Measurements from ENCODE around the gene GON7. TPM values are rescaled to one million over a fixed set of nuclear protein-coding genes. Genes with fewer than 3 reads are reported as not detected.
"Not testable (repeated sequence)": the region's sequence is repeated elsewhere in the genome, so short reads cannot be mapped to it uniquely, and the experiment has no call there.

GON7 gene
- total RNA-seq, 1 experiment from 2014 or later: 11.2 TPM

GRCh38 chr14:93174731-93175130 lies 32.1 kb downstream of the GON7 start:
- H3K9ac ChIP-seq (ENCODE audit: low read length); H2AFZ ChIP-seq (ENCODE audit: low read depth, low read length, poor library complexity, severe bottlenecking); H3K36me3 ChIP-seq (ENCODE audit: control insufficient read depth in 1 of 2, insufficient read depth in 2 of 2, low read length in 2 of 2); H3K9me2 ChIP-seq (ENCODE audit: insufficient read depth); H3K4me3 ChIP-seq (replicated peaks in 1 of 2; ENCODE audit: low read depth in 1 of 2, low read length in 2 of 2); H3K27ac ChIP-seq (ENCODE audit: low read depth, low read length); ATAC-seq; H3K4me1 ChIP-seq (ENCODE audit: control insufficient read depth in 1 of 2, insufficient read depth in 2 of 2, low read length in 2 of 2); DNase-seq (ENCODE audit: low read depth, low spot score); H4K20me1 ChIP-seq (ENCODE audit: insufficient read depth); RAD21 ChIA-PET (ENCODE audit: low non-redundant PET in 1 of 2, low total read pairs in 2 of 2, uncharacterized antibody in 2 of 2, unreplicated experiment in 2 of 2); H3K27me3 ChIP-seq (ENCODE audit: insufficient read depth, low read length); intact Hi-C loops (cut with micrococcal nuclease); H3K79me2 ChIP-seq (ENCODE audit: insufficient read depth, low read length); H3K9me3 ChIP-seq (ENCODE audit: control insufficient read depth in 1 of 2, insufficient read depth in 1 of 2, low read depth in 1 of 2, low read length in 2 of 2); H3K4me2 ChIP-seq (ENCODE audit: low read length); BruUV-seq (replicated peaks): not testable (repeated sequence)
- ChIA-PET POLR2A (interaction anchor here (1.2 kb wide), 1 partner anchor 10 kb away, joined by 3 read pairs; the partner anchor contains the start of genes LYSET and MOAP1), CTCF (interaction anchor here (3.0 kb wide), 2 partner anchors 10 to 61 kb away, joined by 8 to 10 read pairs; partner anchors contain the start of genes LYSET and MOAP1)

GRCh38 chr14:93173943-93174395 lies 32.9 kb downstream of the GON7 start:
- intact Hi-C loops (cut with micrococcal nuclease): no loop called here
- BruUV-seq (replicated peaks): no TSS peak
- Histone ChIP-seq H3K4me3 (replicated peaks in 1 of 2; ENCODE audit: low read depth in 1 of 2, low read length in 2 of 2) (no peak overlapping the region), H3K4me2 (ENCODE audit: low read length) (no peak overlapping the region), H3K9ac (ENCODE audit: low read length) (no peak overlapping the region), H3K27ac (ENCODE audit: low read depth, low read length) (no peak overlapping the region), H3K4me1 (ENCODE audit: control insufficient read depth in 1 of 2, insufficient read depth in 2 of 2, low read length in 2 of 2) (peaks cover 3 to 6% of the 10 kb centered on the region in 2 experiments; a peak in 2 of 4 replicates), H3K79me2 (ENCODE audit: insufficient read depth, low read length) (no peaks in the 10 kb centered on the region), H2AFZ (ENCODE audit: low read depth, low read length, poor library complexity, severe bottlenecking) (no peak overlapping the region), H4K20me1 (ENCODE audit: insufficient read depth) (no peaks in the 10 kb centered on the region), H3K9me3 (ENCODE audit: control insufficient read depth in 1 of 2, insufficient read depth in 1 of 2, low read depth in 1 of 2, low read length in 2 of 2) (no peaks in the 10 kb centered on the region), H3K36me3 (ENCODE audit: control insufficient read depth in 1 of 2, insufficient read depth in 2 of 2, low read length in 2 of 2) (no peaks in the 10 kb centered on the region), H3K27me3 (ENCODE audit: insufficient read depth, low read length) (no peaks in the 10 kb centered on the region), H3K9me2 (ENCODE audit: insufficient read depth) (no peaks in the 10 kb centered on the region)
- CTCF ChIA-PET: interaction anchor here (3.0 kb wide), 2 partner anchors 11 to 60 kb away, joined by 8 to 10 read pairs; partner anchors contain the start of genes LYSET and MOAP1
- POLR2A ChIA-PET: interaction anchor here (1.2 kb wide), 1 partner anchor 11 kb away, joined by 3 read pairs; the partner anchor contains the start of genes LYSET and MOAP1
- TF ChIP-seq FOSL1 (IDR thresholded peaks at IDR 0.05; ENCODE audit: low read depth) (no peak), SIN3A (IDR thresholded peaks at IDR 0.05; ENCODE audit: low read depth) (no peak), POLR2A (IDR thresholded peaks at IDR 0.05; ENCODE audit: borderline replicate concordance, extremely low read depth, insufficient read depth, insufficient read length) (no peak), CEBPB (IDR thresholded peaks at IDR 0.05; ENCODE audit: low read depth) (no peak), CBX3 (IDR thresholded peaks at IDR 0.05; ENCODE audit: low read depth) (no peak), YY1 (IDR thresholded peaks at IDR 0.05; ENCODE audit: extremely low read depth, insufficient replicate concordance, low read depth, low read length) (no peak), ELF1 (IDR thresholded peaks at IDR 0.05; ENCODE audit: borderline replicate concordance, low read depth) (no peak), SRF (IDR thresholded peaks at IDR 0.05; ENCODE audit: low read depth) (no peak), EZH2phosphoT487 (IDR thresholded peaks at IDR 0.05; ENCODE audit: borderline replicate concordance) (no peak), JUND (IDR thresholded peaks at IDR 0.05) (no peak), TCF7L2 (IDR thresholded peaks at IDR 0.05; ENCODE audit: borderline replicate concordance, extremely low read depth, insufficient read depth, insufficient read length) (no peak), ZFX (IDR thresholded peaks at IDR 0.05) (no peak)
- TF ChIP-seq, protein P1, sequence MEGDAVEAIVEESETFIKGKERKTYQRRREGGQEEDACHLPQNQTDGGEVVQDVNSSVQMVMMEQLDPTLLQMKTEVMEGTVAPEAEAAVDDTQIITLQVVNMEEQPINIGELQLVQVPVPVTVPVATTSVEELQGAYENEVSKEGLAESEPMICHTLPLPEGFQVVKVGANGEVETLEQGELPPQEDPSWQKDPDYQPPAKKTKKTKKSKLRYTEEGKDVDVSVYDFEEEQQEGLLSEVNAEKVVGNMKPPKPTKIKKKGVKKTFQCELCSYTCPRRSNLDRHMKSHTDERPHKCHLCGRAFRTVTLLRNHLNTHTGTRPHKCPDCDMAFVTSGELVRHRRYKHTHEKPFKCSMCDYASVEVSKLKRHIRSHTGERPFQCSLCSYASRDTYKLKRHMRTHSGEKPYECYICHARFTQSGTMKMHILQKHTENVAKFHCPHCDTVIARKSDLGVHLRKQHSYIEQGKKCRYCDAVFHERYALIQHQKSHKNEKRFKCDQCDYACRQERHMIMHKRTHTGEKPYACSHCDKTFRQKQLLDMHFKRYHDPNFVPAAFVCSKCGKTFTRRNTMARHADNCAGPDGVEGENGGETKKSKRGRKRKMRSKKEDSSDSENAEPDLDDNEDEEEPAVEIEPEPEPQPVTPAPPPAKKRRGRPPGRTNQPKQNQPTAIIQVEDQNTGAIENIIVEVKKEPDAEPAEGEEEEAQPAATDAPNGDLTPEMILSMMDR (IDR thresholded peaks at IDR 0.05 in 2 of 3, conservative IDR thresholded peaks at IDR 0.05 in 1 of 3; ENCODE audit: borderline replicate concordance in 1 of 3, insufficient read depth in 1 of 3, low read depth in 2 of 3, low read length in 2 of 3): no peak
- TF ChIP-seq, protein P2, sequence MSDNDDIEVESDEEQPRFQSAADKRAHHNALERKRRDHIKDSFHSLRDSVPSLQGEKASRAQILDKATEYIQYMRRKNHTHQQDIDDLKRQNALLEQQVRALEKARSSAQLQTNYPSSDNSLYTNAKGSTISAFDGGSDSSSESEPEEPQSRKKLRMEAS (IDR thresholded peaks at IDR 0.05): no peak
- TF ChIP-seq, protein P3, sequence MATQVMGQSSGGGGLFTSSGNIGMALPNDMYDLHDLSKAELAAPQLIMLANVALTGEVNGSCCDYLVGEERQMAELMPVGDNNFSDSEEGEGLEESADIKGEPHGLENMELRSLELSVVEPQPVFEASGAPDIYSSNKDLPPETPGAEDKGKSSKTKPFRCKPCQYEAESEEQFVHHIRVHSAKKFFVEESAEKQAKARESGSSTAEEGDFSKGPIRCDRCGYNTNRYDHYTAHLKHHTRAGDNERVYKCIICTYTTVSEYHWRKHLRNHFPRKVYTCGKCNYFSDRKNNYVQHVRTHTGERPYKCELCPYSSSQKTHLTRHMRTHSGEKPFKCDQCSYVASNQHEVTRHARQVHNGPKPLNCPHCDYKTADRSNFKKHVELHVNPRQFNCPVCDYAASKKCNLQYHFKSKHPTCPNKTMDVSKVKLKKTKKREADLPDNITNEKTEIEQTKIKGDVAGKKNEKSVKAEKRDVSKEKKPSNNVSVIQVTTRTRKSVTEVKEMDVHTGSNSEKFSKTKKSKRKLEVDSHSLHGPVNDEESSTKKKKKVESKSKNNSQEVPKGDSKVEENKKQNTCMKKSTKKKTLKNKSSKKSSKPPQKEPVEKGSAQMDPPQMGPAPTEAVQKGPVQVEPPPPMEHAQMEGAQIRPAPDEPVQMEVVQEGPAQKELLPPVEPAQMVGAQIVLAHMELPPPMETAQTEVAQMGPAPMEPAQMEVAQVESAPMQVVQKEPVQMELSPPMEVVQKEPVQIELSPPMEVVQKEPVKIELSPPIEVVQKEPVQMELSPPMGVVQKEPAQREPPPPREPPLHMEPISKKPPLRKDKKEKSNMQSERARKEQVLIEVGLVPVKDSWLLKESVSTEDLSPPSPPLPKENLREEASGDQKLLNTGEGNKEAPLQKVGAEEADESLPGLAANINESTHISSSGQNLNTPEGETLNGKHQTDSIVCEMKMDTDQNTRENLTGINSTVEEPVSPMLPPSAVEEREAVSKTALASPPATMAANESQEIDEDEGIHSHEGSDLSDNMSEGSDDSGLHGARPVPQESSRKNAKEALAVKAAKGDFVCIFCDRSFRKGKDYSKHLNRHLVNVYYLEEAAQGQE (IDR thresholded peaks at IDR 0.05; ENCODE audit: low read depth): no peak
- RAD21 ChIA-PET (ENCODE audit: low non-redundant PET in 1 of 2, low total read pairs in 2 of 2, uncharacterized antibody in 2 of 2, unreplicated experiment in 2 of 2): no interaction called here
- ATAC-seq (no peak), DNase-seq (ENCODE audit: low read depth, low spot score) (no peak)
